Globus pallidus (tissue), 1 donor: ENCODE results near the gene ATL2.
"Not testable (repeated sequence)": the region's sequence is repeated elsewhere in the genome, so short reads cannot be mapped to it uniquely, and the experiment has no call there.

ENCODE experiments used
- DNase-seq: peaks from one replicate; pipeline ENCODE4 v3.0.0-alpha.2; 2015; ENCODE audit warnings: low spot score

Gene ATL2

GRCh38 chr2:38274286-38275276 is 102.5 kb downstream of the ATL2 start:
- DNase-seq: peak; percentile 54

- DNase-seq: no peak
Measured at GRCh38 chr2:38271697-38272096, 105.4 kb downstream of the ATL2 start.

DNA sequence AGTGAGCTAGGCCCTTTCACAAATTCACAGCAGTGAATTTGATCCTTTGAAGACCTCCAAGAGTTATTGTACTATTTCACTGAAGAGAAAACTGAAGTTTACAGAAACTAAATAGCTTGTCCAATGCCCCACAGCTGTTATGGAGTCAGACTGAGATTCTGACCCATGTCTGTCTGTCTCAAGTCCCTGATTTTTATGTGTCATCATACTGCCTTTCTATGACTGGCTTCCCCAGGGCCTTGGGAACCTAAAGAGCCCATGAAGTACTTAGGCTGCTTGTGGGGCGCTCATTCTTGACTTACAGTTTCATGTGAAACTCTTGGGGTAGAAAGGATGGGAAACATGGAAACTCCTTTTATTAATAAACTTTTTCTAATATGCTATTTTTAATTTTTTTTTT is 107.7 kb downstream of the ATL2 start:
- DNase-seq: no peak

- DNase-seq: no peak
Measured at GRCh38 chr2:38268691-38269327, 108.3 kb downstream of the ATL2 start.

- DNase-seq: no peak
Measured at GRCh38 chr2:38268001-38268400, 109.1 kb downstream of the ATL2 start.

DNA sequence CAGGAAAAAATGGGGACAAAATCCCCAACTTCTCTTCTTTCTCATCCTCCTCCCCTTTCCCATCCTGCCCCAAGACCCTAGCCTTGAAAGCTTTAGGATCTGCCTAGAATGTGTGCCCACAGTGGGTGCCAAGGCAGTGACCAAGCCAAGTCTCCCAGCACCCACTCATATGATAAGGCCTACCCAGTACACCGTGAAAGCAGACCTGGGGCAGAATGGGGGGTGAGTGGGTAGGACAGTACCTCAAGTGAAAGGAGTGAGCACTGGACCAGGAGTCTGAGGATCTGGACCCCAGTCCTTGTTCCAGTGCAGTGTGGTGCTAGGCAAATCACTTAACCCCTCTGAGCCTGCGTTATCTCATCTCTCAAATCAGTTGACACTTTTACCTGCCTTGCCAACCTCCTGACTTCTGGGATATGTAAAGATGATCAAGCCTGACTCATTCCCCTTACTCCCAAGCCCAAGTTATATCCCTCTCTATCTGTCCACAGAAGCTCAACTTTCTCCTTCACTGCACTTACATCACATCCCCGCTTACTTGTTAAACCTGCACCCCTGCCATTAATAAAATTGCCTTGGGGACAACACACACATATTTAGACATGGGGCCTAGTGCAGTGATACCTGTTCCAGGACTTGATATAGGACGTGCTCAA is 109.7 kb downstream of the ATL2 start:
- no peak for DNase-seq

DNA sequence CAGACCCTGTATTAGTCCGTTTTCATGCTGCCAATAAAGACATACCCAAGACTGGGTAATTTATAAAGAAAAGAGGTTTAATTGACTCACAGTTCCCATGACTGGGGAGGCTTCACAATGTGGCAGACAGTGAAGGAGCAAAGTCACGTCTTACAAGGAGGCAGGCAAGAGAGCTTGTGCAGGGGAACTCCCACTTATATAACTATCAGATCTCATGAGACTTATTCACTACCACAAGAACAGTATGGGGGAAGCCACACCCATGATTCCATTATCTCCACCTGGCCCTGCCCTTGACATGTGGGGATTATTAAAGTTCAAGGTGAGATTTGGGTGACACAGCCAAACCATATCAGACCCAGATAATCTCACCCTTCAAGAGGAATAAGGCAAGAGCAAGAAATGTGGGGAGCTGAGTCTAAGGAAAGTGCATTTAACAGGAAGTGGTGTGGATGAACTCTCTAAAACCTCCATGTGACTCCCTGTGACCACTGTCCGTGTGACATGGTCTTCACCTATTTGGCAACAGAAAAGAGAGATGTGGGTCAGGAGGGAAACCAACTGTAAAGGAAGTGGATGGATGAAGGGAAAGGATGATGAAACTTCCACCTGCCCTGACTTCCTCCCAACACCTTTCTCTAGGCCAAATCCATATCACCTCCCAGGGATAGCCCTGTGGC is 110.6 kb downstream of the ATL2 start:
- DNase-seq: no peak

DNA sequence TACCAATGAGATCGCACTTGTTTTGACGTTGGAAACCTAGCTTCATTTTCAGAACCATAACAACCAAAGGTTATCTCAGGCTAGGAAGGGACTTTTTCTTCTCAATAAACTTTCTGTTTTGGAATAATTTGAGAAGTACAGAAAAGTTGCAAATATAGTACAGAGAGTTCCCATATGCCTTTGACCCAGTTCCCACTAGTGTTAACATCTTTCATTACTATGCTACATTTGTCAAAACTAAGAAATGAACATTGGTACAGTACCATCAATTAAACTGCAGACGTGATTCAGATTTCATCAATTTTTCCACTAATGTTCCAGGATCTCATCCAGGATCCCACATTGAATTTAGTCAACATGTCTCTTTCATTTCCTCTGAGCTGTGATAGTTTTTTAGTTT is 111.6 kb downstream of the ATL2 start:
- DNase-seq: no peak

- no peak for DNase-seq
Measured at GRCh38 chr2:38264396-38265221, 112.5 kb downstream of the ATL2 start.

DNA sequence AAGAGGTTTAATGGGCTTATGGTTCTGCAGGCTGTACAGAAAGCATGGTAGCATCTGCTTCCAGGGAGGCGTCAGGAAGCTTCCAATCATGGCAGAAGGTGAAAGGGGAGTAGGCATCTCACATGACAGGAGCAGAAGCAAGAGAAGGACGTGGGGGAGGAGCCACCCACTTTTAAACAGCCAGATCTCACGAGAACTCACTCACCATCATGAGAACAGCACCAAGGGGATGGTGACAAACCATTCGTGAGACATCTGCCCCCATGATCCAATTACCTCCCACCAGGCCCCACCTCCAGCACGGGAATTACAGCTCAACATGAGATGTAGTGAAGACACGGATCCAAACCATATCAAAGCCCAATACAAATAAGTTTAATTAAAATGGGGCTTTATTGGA is 113.8 kb downstream of the ATL2 start:
- no peak for DNase-seq

DNA sequence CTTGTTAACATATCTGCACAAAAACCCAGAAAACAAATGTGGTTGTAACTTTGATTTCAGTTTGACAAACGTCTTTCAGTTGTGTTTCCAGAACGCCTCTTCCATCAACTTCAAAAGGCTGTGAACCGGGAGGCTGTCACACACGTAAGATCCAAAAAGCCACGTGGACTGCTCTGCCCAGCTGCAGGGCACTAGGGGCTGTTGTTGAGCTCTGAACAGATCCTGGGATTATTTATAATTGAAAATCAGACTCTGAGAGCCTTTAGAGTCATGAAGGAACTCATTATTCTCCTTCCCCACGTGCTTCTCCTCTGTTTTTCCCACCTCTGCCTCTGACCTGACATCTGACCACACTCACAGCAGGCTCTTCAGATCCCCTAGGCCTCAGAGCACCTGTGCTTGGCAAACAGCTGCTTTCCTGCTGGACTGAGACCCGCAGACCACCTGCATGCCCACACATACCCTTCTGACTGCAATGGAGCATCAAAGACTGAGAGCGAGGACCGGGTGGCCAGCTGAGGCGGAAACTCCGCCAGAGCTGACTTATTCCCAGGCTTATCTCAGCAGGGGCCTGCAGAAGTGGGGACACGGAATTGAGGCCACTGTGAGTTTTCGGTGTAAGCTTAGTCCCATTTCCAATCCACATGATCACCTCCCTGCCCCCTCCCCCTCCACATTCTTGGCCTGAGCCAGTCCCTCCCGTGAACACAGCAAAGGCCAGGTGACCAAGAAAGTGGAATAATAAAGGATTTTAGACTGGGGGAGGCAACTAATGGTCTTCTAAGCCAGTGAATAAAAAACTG is 114.8 kb downstream of the ATL2 start:
- no peak for DNase-seq

GRCh38 chr2:38261569-38262068 is 115.5 kb downstream of the ATL2 start:
- no peak for DNase-seq

- no peak for DNase-seq
Measured at GRCh38 chr2:38260972-38261371, 116.1 kb downstream of the ATL2 start.

DNA sequence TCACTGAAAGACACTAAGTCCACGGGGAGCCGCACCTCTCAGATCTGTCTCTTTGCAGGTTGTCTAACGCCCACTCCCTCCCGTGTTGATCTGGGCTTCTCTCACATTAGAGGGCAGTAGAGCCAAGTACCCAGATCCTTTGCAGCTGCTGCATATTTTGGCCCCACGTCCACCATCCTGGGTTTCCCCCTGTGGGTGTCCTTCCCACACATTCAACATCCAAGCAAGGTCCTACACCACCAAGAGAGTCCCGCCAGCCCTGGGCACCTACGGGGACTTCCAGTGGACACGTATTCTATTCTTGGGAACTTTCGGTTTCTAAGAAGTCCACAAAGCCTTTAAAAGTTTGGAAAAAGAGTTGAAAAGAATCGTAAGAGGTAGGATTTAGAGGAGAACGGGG is 116.6 kb downstream of the ATL2 start:
- DNase-seq: no peak

DNA sequence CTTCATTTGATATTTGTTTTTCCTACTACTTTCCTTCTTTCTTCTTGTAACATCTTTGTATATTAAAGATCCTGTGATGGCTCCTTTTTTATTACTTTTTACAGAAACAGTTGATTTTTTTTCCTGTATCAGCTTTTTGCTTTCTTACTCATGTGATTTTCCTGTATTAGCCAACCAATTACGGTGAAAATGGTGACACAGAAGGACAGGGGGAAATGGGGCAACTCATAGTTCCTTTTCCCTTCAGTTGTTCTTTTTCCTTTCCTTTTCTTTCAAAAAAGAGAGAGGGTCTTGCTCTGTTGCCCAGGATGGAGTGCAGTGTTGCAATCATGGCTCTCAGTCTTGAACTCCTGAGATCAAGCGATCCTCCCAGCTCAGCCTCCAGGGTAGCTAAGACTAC is 117.8 kb downstream of the ATL2 start:
- no peak for DNase-seq

GRCh38 chr2:38257680-38258079 is 119.4 kb downstream of the ATL2 start:
- not testable (repeated sequence) for DNase-seq

GRCh38 chr2:38256610-38257009 is 120.5 kb downstream of the ATL2 start:
- DNase-seq: no peak

GRCh38 chr2:38255211-38255610 is 121.9 kb downstream of the ATL2 start:
- DNase-seq: no peak

GRCh38 chr2:38254796-38255195 is 122.3 kb downstream of the ATL2 start:
- DNase-seq: no peak

- no peak for DNase-seq
Measured at GRCh38 chr2:38251940-38252339, 125.1 kb downstream of the ATL2 start.
